A673 (cell line): ENCODE data around the gene SPSB3. TPM values are rescaled to one million over a fixed set of nuclear protein-coding genes. Genes with fewer than 3 reads are reported as not detected.

Experiments used
- BruUV-seq: library from RNA; stranded (reverse); fragments of 400-500 nt; replicated peaks from 2 replicates; lab custom pipeline; 2021; lab: Mats Ljungman, UMichigan
- CTCF ChIA-PET: fragments of 300-600 bp; sonication (Branson Sonifier 250); formaldehyde crosslinking; loops from one replicate; lab custom pipeline; 2022; ENCODE audit warnings: antibody characterized with exemption; lab: Charles Lee
- POLR2A ChIA-PET: fragments of 300-600 bp; sonication (Branson Sonifier 250); formaldehyde crosslinking; loops from one replicate; lab custom pipeline; 2022; ENCODE audit warnings: antibody characterized with exemption; ENCODE audit not compliant: low non-redundant PET; lab: Charles Lee
- DNase-seq: peaks from one replicate; pipeline ENCODE4 v3.0.0-alpha.2; 2015; ENCODE audit warnings: low spot score
- H3K27ac ChIP-seq: fragments of 200-600 bp; sonication (generic); 2 replicates; pipeline ENCODE4 v1.5.1; 2016; ENCODE audit warnings: mixed run types, low read depth, mild to moderate bottlenecking, mixed read lengths, antibody characterized with exemption, low read length; ENCODE audit not compliant: poor library complexity, severe bottlenecking
- H3K27me3 ChIP-seq: fragments of 200-600 bp; sonication (generic); replicated peaks from 2 replicates; pipeline ENCODE4 v1.6.1; 2017; ENCODE audit warnings: mixed run types, low read depth, mild to moderate bottlenecking, mixed read lengths, antibody characterized with exemption, low read length; ENCODE audit not compliant: insufficient read depth, poor library complexity
- H3K36me3 ChIP-seq: fragments of 200-600 bp; sonication (generic); 2 replicates; pipeline ENCODE4 v1.6.1; 2016; ENCODE audit warnings: mixed run types, mild to moderate bottlenecking, mixed read lengths, antibody characterized with exemption, low read length; ENCODE audit not compliant: insufficient read depth, poor library complexity, severe bottlenecking
- H3K4me1 ChIP-seq: fragments of 200-600 bp; sonication (generic); 2 replicates; pipeline ENCODE4 v1.6.1; 2017; ENCODE audit warnings: mixed run types, mild to moderate bottlenecking, mixed read lengths, antibody characterized with exemption, low read length; ENCODE audit not compliant: insufficient read depth, poor library complexity, severe bottlenecking
- H3K4me3 ChIP-seq: fragments of 200-600 bp; sonication (generic); 2 replicates; pipeline ENCODE4 v1.5.1; 2016; ENCODE audit warnings: low read depth, mixed run types, mild to moderate bottlenecking, mixed read lengths, low read length; ENCODE audit not compliant: poor library complexity, severe bottlenecking
- H3K9me3 ChIP-seq: fragments of 200-600 bp; sonication (generic); 2 replicates; pipeline ENCODE4 v1.6.1; 2016; ENCODE audit warnings: mixed run types, low read depth, mild to moderate bottlenecking, mixed read lengths, antibody characterized with exemption, low read length; ENCODE audit not compliant: poor library complexity, severe bottlenecking
- CTCF ChIP-seq: fragments of 300-800, 200-600 bp; sonication (generic); conservative IDR thresholded peaks from 2 replicates; pipeline ENCODE4 v1.5.1; 2017; ENCODE audit warnings: low read depth, mild to moderate bottlenecking, antibody characterized with exemption, low read length, moderate library complexity, mixed read lengths
- EZH2 ChIP-seq: fragments of 200-600 bp; sonication (generic); IDR thresholded peaks from 2 replicates; pipeline ENCODE4 v1.6.1; 2017; ENCODE audit warnings: borderline replicate concordance, low read depth, mild to moderate bottlenecking, mixed read lengths, antibody characterized with exemption, low read length; ENCODE audit not compliant: poor library complexity, severe bottlenecking
- intact Hi-C: fragments of 100-400 bp; cut with micrococcal nuclease; formaldehyde crosslinking; loops from one replicate; pipeline ENCODE4 v1.10.0; 2022; ENCODE audit not compliant: unreplicated experiment
- total RNA-seq: library from RNA; stranded (reverse); gene quantifications from 2 replicates; pipeline ENCODE4 v1.2.3, GENCODE V29; 2021

The SPSB3 gene
- total RNA-seq, 1 experiment from 2014 or later = 15.0 TPM

GRCh38 chr16:1731603-1732002 lies 50.8 kb downstream of the SPSB3 start:
- H3K36me3 ChIP-seq = peaks cover 11% of the 10 kb centered on the region
- no peaks in the 10 kb centered on the region for H3K9me3 ChIP-seq
- no peaks in the 10 kb centered on the region for H3K27me3 ChIP-seq
- H3K4me3 ChIP-seq = no peak overlapping the region
- intact Hi-C loops = no loop called here
- no TSS peak for BruUV-seq
- TF ChIP-seq EZH2 (no peak), CTCF (no peak)
- CTCF ChIA-PET = no interaction called here
- DNase-seq = no peak
- no peak overlapping the region for H3K27ac ChIP-seq
- POLR2A ChIA-PET = no interaction called here
- no peaks in the 10 kb centered on the region for H3K4me1 ChIP-seq

DNA sequence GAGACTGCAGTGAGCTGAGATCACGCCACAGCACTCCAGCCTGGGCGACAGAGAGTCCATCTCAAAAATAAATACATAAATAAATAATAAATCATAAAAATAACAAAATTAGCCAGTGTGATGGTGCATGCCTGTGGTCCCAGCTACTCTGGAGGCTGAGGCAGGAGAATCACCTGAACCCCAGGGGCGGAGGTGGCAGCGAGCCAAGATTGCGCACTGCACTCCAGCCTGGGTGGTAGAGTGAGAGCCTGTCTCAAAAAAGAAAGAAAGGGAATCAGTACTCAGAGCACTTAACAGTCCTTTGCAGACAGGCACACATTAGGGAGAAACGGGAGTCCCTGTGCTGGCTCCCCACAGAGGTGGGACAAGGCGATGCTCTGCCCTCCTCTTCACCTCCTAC lies 51.3 kb downstream of the SPSB3 start:
- intact Hi-C loops = no loop called here
- H3K4me1 ChIP-seq = no peaks in the 10 kb centered on the region
- no peaks in the 10 kb centered on the region for H3K9me3 ChIP-seq
- no peak for DNase-seq
- peaks cover 11% of the 10 kb centered on the region for H3K36me3 ChIP-seq
- no TSS peak for BruUV-seq
- H3K4me3 ChIP-seq = no peak overlapping the region
- CTCF ChIA-PET = no interaction called here
- H3K27me3 ChIP-seq = no peaks in the 10 kb centered on the region
- POLR2A ChIA-PET = no interaction called here
- TF ChIP-seq EZH2 (no peak), CTCF (no peak)
- no peak overlapping the region for H3K27ac ChIP-seq

GRCh38 chr16:1729445-1729844 lies 52.9 kb downstream of the SPSB3 start:
- Histone ChIP-seq H3K36me3 (peaks cover 10% of the 10 kb centered on the region), H3K4me1 (no peaks in the 10 kb centered on the region), H3K27me3 (no peaks in the 10 kb centered on the region), H3K4me3 (no peak overlapping the region), H3K27ac (no peak overlapping the region), H3K9me3 (no peaks in the 10 kb centered on the region)
- no peak for TF ChIP-seq CTCF
- TF ChIP-seq EZH2 = no peak
- CTCF ChIA-PET = no interaction called here
- POLR2A ChIA-PET = no interaction called here
- BruUV-seq = no TSS peak
- no peak for DNase-seq
- intact Hi-C loops = no loop called here
